Measurements from ENCODE around the gene PKD1L1.
"Not testable (repeated sequence)": the region's sequence is repeated elsewhere in the genome, so short reads cannot be mapped to it uniquely, and the experiment has no call there.

PKD1L1 gene

GRCh38 chr7:47937065-47937687 lies 11.1 kb downstream of the PKD1L1 start:
- DNase-seq, result peak in 2 of 3 experiments; percentile 2 to 20

GRCh38 chr7:47936323-47936722 lies 11.9 kb downstream of the PKD1L1 start:
- no peak for DNase-seq

GRCh38 chr7:47935336-47935735 lies 12.9 kb downstream of the PKD1L1 start:
- DNase-seq, result no peak

- DNase-seq, result no peak
Measured at GRCh38 chr7:47934831-47935230, 13.4 kb downstream of the PKD1L1 start.

GRCh38 chr7:47933215-47933614 lies 15.1 kb downstream of the PKD1L1 start:
- DNase-seq, result no peak

GRCh38 chr7:47932466-47933037 lies 15.7 kb downstream of the PKD1L1 start:
- no peak for DNase-seq

GRCh38 chr7:47932016-47932415 lies 16.2 kb downstream of the PKD1L1 start:
- no peak for DNase-seq

- no peak for DNase-seq
Measured at GRCh38 chr7:47931005-47932004, 17.0 kb downstream of the PKD1L1 start.

- no peak for DNase-seq
Measured at GRCh38 chr7:47924266-47924665, 24.0 kb downstream of the PKD1L1 start.

- not testable (repeated sequence) for DNase-seq
Measured at GRCh38 chr7:47923081-47923875, 25.0 kb downstream of the PKD1L1 start.

GRCh38 chr7:47916514-47916913 lies 31.8 kb downstream of the PKD1L1 start:
- not testable (repeated sequence) for DNase-seq

- DNase-seq, result no peak
Measured at GRCh38 chr7:47915616-47915976, 32.7 kb downstream of the PKD1L1 start.

GRCh38 chr7:47914717-47915615 lies 33.3 kb downstream of the PKD1L1 start:
- DNase-seq, result no peak

GRCh38 chr7:47912332-47912731 lies 35.9 kb downstream of the PKD1L1 start:
- DNase-seq, result no peak

- no peak for DNase-seq
Measured at GRCh38 chr7:47908720-47909119, 39.5 kb downstream of the PKD1L1 start.

- no peak for DNase-seq
Measured at GRCh38 chr7:47907981-47908616, 40.2 kb downstream of the PKD1L1 start.

GRCh38 chr7:47906883-47907282 lies 41.4 kb downstream of the PKD1L1 start:
- DNase-seq, result no peak

- DNase-seq, result no peak
Measured at GRCh38 chr7:47905076-47905920, 43.0 kb downstream of the PKD1L1 start.

- DNase-seq, result no peak
Measured at GRCh38 chr7:47902013-47902412, 46.3 kb downstream of the PKD1L1 start.

- no peak for DNase-seq
Measured at GRCh38 chr7:47901542-47901941, 46.7 kb downstream of the PKD1L1 start.
